GM18505 (cell line): ENCODE data around the gene SLBP.
A peak's percentile ranks its signal among the peaks of the same experiment; 100 is the strongest.

Experiments used
- ATAC-seq: cut with Tn5 transposase; IDR thresholded peaks from one replicate; pipeline ENCODE4 v1.9.1; 2021; ENCODE audit not compliant: unreplicated experiment
- POLR2A ChIP-seq: IDR thresholded peaks from 4 replicates; pipeline ENCODE4 v1.6.1; 2011; ENCODE audit warnings: borderline replicate concordance; ENCODE audit not compliant: insufficient read depth, insufficient read length; ENCODE audit errors: extremely low read depth

Gene SLBP

DNA sequence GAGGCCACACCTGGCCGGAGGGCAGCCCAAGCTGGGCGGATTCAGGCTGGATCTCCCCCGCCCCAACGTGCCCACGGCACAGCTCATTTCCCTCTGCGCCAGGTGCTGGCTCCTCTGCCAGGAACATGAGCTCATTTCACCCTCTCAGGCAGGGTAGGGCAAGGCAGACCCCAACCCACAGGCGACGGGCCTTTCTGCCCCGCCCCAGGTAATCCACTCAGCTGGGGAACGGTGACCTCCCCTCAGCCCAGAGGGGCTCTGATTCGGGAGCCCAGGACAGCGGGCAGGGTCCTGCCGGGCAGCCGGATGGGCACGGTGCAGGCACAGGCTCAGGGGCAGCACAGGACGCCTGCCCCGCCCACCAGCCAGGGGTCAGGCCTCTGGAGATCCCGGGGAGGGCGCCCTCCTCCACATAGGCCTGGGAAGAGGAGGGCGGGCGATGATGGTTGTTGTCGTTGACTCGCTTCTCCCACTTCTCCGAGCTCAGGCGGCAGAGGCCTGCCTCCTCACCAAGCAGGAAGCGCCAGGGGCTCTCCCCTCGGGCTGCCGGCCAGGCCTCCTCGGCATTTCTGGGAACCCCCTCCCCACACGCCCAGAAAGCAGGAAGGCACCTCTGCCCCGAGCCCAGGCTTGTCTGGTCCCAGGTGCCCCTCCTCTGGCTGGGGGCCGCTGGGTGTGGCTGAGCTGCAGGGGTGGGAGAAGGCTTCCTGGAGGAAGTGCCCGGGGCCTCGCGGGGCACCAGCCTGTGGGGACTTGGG is 40.3 kb upstream of the SLBP start:
- no peak for TF ChIP-seq POLR2A
- ATAC-seq = no peak

DNA sequence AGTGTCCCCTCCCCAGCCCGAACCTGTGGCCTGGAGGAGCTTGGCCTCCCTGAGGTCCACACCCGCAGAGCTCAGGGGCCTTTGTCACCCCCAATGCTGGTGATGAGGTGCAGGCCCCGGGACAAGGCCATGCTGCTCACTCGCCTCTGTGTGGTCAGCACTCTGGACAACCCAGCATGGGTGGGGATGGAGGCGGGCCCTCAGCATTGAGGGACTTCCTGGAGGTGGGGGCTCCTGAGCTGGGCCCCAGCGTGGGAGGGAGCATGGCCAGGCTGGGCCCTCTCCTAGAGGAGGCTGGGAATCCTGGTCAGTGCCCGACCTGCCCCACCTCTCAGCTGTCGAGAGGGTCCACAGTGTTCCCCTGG is 39.8 kb upstream of the SLBP start:
- no peak for TF ChIP-seq POLR2A
- ATAC-seq = no peak

DNA sequence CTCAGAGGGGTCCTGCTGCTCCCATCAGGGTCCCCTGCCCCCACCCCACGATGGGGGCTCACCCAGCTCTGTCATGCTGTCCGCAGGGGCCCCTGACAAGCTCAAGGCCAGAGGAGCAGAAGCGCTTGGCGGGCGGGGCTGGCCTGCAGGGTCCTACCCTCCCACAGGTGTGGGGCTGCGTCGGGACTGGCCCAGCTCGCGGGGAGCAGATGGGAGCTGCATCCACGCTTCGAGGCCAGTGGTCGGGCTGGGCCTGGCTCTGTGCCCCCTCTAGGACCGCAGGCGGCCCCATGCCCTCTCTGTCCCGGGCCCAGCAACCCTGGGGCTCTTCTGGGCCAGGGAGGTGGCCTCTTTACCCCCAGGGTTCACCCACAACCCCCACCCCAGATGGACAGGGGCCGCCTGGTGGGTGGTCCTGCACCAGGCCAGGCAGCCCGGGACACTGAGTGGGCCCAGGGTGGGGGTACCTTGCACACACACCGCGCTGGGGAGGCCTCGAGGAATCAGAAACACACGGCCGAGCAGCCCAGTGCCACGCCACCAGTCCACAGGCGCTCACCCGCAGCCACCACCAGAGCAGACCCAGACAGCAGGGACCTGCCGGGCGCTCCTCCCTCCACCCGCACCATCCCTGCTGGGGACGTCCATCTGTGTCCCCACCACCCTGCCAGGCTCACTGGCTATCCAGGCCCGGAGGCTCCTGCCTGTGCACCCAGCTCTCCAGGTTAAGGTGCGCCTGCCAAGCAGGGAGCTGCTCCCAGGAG is 39.2 kb upstream of the SLBP start:
- no peak for ATAC-seq
- no peak for TF ChIP-seq POLR2A

DNA sequence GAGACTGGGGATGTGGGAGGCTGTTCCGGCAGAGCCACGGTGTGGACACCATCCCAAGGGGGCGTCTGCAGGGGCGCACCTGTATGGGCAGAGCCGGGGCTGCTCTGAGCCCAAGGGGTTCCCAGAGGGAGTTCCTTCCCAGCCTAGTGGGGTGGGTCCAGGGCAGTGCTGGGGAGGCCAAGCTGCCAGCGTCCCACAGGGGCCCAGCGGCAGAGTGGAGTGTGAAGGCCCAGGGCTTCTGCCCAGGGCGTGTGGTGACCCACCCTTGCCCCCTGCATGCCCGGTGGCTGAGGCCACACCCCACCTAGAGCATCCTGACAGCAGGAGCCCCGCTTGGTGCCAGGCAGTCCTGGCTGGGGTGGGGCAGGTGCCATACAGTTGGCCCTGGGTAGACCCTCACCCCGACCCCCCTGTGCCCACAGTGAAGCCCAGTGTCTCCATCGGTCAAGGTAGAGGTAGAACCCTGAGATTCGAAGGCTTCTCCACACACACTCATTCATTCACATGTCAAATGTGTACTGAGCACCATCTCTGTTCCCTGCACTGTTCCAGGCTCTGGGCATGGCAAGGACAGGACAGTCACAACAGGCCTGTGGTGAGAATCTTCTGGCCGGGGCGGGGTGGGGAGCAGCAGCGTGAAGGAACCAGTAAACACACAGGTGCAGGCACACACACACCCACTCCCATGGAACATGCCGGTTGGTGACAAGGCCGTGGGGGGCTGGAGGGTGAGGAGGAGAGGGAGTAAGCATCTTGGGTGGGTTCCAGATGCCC is 38.4 kb upstream of the SLBP start:
- TF ChIP-seq POLR2A = no peak
- ATAC-seq = no peak

DNA sequence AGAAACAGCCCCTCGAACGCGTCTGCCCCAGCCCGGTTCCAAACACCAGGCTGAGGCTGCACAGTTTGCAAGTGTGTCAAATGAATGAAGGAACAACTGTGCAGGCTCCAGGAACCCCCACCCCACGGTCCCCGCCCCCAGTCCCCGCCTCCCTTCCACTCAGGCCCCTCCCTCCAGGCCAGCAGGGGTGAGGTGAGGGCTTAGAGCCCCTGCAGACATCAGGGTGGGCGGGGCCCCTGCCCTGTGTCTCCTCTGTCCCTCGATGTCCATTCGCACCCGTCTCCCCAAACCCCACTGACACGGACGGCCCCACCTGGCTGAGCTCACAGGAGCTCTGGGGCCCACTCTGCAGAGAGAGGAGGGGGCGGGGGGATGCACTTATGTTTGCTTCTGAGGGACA is 37.7 kb upstream of the SLBP start:
- TF ChIP-seq POLR2A = no peak
- ATAC-seq = no peak

DNA sequence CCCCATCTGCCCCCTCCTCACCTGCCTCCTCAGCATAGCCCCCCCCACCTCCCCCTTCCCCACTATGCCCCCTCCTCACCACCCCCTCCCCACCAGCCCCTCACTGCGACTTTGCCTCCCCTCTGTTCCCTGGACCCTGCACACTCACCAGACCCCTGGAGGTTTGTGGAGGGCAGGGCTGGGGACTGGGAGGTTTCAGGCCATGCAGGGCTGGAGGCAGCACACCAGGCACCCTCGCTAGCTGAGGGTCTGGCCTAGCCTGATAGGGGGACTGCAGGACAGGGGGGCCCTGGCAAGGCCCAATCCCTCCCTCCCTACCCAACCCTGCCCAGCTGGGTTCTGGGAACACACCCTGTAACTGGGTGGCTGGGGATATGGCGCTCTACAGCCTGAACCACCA is 37.3 kb upstream of the SLBP start:
- TF ChIP-seq POLR2A = no peak
- ATAC-seq = no peak

DNA sequence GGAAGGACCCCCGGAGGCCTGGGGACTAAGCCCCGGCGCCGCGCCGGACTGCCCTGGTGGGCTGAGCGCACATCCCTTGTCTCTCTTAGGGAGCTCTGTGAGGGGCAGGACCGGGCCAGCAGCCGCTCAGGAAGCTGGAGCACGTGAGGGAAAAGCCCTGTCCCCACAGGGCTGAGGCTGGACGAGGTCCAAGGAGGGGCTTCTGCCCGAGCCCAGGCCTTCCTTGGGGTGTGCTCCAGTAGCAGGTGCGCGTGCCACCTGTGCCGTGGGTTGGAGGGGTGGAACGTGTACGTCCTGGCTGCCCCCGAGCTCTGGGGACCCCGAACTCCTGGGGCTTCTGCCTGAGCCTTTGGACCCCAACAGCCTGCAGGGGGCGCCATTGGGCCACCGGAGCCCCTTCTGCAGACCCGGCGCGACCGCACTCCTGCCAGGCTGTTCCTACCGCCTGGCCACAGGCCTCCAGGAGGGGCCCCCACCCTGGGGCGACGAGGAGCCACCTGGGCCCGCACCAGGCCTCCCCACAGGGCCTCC is 36.4 kb upstream of the SLBP start:
- no peak for TF ChIP-seq POLR2A
- peak; percentile 37 for ATAC-seq

DNA sequence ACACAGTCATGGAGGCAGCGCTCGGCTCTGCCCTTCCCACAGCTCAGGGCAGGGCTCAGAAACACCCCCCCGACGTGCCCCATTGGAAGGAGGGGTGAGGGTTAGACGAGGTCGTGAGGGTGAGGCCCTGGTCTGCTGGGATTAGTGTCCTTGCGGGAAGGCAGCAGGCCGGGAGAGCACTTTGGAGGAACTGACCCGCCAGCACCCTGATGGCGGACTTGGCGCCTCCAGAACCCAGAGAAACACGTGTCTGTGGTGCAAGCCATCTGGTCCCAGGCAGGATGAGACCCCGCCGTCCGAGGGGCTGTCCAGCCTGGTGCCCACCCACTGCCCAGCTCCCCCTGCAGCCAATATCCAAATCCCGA is 35.5 kb upstream of the SLBP start:
- no peak for TF ChIP-seq POLR2A
- no peak for ATAC-seq

DNA sequence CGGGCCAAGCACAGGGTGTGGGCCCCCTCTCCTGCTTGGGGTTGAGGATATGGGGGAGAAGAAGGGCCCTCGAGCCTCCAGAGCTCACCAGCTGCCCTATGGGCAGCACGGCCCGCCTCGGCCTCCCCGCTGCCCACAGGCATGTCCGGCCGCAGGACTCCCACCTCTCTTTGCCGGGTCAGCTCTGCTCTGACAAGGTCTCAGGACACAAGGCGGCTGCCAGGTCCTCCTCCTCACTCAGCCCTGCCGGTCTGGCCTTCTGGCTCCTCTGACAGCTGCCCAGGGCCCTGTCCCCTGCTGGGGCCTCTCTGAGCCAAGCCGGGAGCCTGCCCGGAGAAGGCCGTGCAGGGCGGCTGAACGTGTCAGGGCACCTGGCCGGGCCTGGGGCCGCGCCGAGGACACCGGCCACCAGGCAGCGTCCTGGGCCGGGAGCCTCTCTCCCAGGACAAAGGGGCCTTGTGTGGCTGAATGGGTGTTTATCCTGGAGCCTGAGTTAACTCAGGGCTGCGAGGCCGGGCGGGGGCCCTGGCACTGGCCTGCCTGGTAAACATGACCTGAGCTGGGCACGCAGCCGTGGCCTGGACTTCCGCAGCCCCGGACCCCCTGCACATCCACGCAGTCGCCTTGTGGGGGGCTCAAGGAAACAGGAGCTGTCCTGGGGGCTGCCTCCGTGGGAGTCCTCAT is 34.9 kb upstream of the SLBP start:
- no peak for ATAC-seq
- TF ChIP-seq POLR2A = no peak

DNA sequence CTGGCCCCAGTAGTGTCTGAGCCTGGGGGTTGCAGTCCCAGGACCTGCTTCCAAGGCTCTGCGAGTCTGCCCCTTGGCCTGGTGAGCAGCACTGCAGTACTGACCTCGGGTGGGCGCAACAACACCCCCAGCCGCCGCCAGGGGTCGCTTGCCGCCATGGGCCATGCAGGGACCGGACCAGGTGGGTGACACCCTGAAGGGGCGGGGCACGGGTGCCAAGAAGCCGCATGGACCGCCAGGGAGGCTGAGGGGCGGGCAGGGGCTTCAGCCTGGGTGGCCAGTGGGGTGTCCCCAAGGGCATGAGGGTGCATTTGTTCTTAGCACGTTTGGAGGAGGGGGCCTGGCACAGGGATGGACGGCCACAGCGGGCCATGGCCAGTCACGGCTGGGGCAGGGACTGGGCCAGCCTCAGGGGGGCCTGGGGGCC is 34.2 kb upstream of the SLBP start:
- no peak for TF ChIP-seq POLR2A
- ATAC-seq = peak; percentile 51

DNA sequence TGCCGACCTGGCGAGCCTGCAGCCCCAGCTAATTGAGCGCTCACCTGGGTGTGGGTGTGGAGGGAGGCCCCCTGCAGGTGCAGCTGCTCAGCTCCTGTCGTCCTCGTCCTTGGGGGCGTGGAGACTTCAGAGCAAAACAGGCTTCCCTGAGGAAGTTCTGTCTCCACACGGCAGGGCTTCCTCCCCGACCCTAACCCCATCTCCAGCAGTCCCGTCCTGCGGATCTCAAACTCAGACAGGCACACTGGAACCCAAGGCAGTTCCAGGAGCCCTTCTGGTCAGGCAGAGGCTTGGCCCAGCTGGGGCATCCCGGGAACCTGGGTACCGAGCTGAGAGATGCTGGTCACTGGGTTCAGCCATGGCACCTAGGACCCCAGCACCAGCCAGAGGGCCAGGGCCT is 33.6 kb upstream of the SLBP start:
- ATAC-seq = no peak
- no peak for TF ChIP-seq POLR2A

DNA sequence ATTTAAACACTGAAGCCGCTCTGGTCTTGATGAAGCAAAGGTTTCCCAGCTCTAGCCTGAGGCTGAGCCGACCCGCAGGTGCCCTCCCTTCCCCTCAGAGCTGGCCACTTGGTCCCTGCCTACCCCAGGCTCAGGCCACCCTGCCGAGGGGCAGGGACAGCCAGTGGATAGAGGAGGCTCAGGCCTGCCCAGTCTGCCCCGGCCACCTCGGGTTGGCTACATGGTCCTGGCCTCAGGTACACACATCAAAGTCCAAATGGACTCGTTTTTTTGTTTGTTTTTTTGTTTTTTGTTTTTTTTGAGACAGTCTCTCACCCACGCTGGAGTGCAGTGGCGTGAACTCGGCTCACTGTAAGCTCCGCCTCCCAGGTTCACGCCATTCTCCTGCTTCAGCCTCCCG is 33.0 kb upstream of the SLBP start:
- no peak for TF ChIP-seq POLR2A
- ATAC-seq = no peak

DNA sequence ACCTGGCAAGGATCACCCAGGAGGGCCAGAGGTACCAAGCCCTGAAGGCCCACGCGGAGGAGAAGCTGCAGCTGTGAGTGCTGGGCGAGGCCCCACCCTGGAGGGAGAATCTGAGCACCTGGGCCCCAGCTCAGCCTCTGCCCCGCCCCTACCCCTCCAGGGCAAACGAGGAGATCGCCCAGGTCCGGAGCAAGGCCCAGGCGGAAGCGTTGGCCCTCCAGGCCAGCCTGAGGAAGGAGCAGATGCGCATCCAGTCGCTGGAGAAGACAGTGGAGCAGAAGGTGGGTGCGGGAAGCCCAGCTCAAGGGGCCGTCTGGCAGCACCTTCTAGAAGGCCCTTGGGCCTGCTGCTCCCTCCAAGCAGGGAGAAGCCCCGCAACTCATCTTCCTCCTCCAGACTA is 32.4 kb upstream of the SLBP start:
- no peak for ATAC-seq

More for the DNA sequence above, 32.4 kb upstream of the SLBP start:
- TF ChIP-seq POLR2A = no peak
